Keratinocyte (primary cell): ENCODE data around the gene NIM1K. TPM values are rescaled to one million over a fixed set of nuclear protein-coding genes. Genes with fewer than 3 reads are reported as not detected.

Source experiments
- DNase-seq: peaks from one replicate; pipeline ENCODE4 v3.0.0-alpha.2; 2011; ENCODE audit warnings: low read depth, missing footprints, low spot score
- FAIRE-seq: peaks from 2 replicates; lab custom pipeline; 2011; peaks lifted over from hg19 to GRCh38; lab: Jason Lieb, UNC
- H2AFZ ChIP-seq: 2 replicates; pipeline ENCODE4 v1.6.0; 2012; ENCODE audit warnings: low read length, control low read depth, inconsistent platforms; ENCODE audit not compliant: control insufficient read depth
- H3K27ac ChIP-seq: 2 replicates; pipeline ENCODE4 v1.5.1; 2011; ENCODE audit warnings: low read length; ENCODE audit not compliant: control insufficient read depth, insufficient read depth
- H3K27me3 ChIP-seq: 3 replicates; pipeline ENCODE4 v1.6.0; 2011; ENCODE audit warnings: low read length; ENCODE audit not compliant: control insufficient read depth, insufficient read depth; ENCODE audit errors: extremely low read depth
- H3K36me3 ChIP-seq, 2 experiments: 2 replicates in 1 of 2; 3 replicates in 1 of 2; pipeline ENCODE4 v1.5.1; 2011; ENCODE audit warnings: low read length in 2 of 2, mild to moderate bottlenecking in 1 of 2; ENCODE audit not compliant: control insufficient read depth in 2 of 2, insufficient read depth in 2 of 2; ENCODE audit errors: extremely low read depth in 1 of 2
- H3K4me1 ChIP-seq: 3 replicates; pipeline ENCODE4 v1.5.1; 2011; ENCODE audit warnings: low read length; ENCODE audit not compliant: control insufficient read depth, insufficient read depth; ENCODE audit errors: extremely low read depth
- H3K4me2 ChIP-seq: 3 replicates; pipeline ENCODE4 v1.6.0; 2011; ENCODE audit warnings: low read depth, low read length; ENCODE audit not compliant: control insufficient read depth, insufficient read depth; ENCODE audit errors: extremely low read depth
- H3K4me3 ChIP-seq, 3 experiments: fragments of 200-600 bp in 1 of 3; sonication (generic) in 1 of 3; 2 replicates in 2 of 3; 3 replicates in 1 of 3; pipeline ENCODE4 v1.5.1; 2011 to 2016; ENCODE audit warnings: low read length in 3 of 3, mild to moderate bottlenecking in 3 of 3, control low read depth in 2 of 3, inconsistent platforms in 1 of 3, low read depth in 1 of 3, mixed read lengths in 1 of 3, mixed run types in 1 of 3, moderate library complexity in 1 of 3; ENCODE audit not compliant: control insufficient read depth in 2 of 3, insufficient read depth in 2 of 3; ENCODE audit errors: extremely low read depth in 1 of 3
- H3K79me2 ChIP-seq: 2 replicates; pipeline ENCODE4 v1.6.0; 2012; ENCODE audit warnings: low read length; ENCODE audit not compliant: control insufficient read depth, insufficient read depth
- H3K9ac ChIP-seq: 3 replicates; pipeline ENCODE4 v1.6.0; 2011; ENCODE audit warnings: low read length; ENCODE audit not compliant: control insufficient read depth, insufficient read depth; ENCODE audit errors: extremely low read depth
- H3K9me1 ChIP-seq: 3 replicates; pipeline ENCODE4 v1.6.0; 2011; ENCODE audit warnings: low read length; ENCODE audit not compliant: control insufficient read depth, insufficient read depth; ENCODE audit errors: extremely low read depth
- H3K9me3 ChIP-seq: 2 replicates; pipeline ENCODE4 v1.5.1; 2012; ENCODE audit warnings: low read depth, low read length; ENCODE audit not compliant: control insufficient read depth
- H4K20me1 ChIP-seq: 3 replicates; pipeline ENCODE4 v1.6.0; 2011; ENCODE audit warnings: low read length; ENCODE audit not compliant: control insufficient read depth, insufficient read depth; ENCODE audit errors: extremely low read depth
- EZH2 ChIP-seq: IDR thresholded peaks from one replicate; pipeline ENCODE4 v1.6.1; 2012; ENCODE audit warnings: inconsistent platforms, mild to moderate bottlenecking, low read length, moderate library complexity
- dilution Hi-C: fragments of 300-500 bp; cut with MboI; formaldehyde crosslinking; loops from one replicate; pipeline ENCODE4 v1.7.0; 2020; ENCODE audit warnings: low sequenced_read_pairs; ENCODE audit not compliant: extremely low pct_ligation_motif_present
- polyA plus RNA-seq, 5 experiments: library from polyadenylated mRNA; depleted of rRNA in 3 of 5; stranded (reverse) in 3 of 5; stranded (forward) in 1 of 5; unstranded in 1 of 5; fragments of >200 nt; gene quantifications; 1 replicate in 1 of 5; 2 replicates in 3 of 5; 3 replicates in 1 of 5; pipeline versions ENCODE4 v1.2.1 to v1.2.3, GENCODE V29; 2011 to 2012; ENCODE audit warnings: missing spikeins in 2 of 5, low read depth in 1 of 5, low replicate concordance in 1 of 5
- TF ChIP-seq, protein P1 (sequence below), 3 experiments: IDR thresholded peaks in 1 of 3; conservative IDR thresholded peaks in 1 of 3; optimal IDR thresholded peaks in 1 of 3; 2 replicates in 2 of 3; 3 replicates in 1 of 3; pipeline versions ENCODE3 to v1.5.1; 2011; ENCODE audit warnings: low read length in 3 of 3, mild to moderate bottlenecking in 3 of 3, moderate library complexity in 2 of 3, control low read depth in 1 of 3, inconsistent platforms in 1 of 3; ENCODE audit not compliant: insufficient read depth in 2 of 3; ENCODE audit errors: extremely low read depth in 1 of 3

Gene NIM1K
- polyA plus RNA-seq, 1 donor (not counting 4 experiments of a cell fraction or from before 2014, with no cell fraction given) = 0.07 TPM

DNA sequence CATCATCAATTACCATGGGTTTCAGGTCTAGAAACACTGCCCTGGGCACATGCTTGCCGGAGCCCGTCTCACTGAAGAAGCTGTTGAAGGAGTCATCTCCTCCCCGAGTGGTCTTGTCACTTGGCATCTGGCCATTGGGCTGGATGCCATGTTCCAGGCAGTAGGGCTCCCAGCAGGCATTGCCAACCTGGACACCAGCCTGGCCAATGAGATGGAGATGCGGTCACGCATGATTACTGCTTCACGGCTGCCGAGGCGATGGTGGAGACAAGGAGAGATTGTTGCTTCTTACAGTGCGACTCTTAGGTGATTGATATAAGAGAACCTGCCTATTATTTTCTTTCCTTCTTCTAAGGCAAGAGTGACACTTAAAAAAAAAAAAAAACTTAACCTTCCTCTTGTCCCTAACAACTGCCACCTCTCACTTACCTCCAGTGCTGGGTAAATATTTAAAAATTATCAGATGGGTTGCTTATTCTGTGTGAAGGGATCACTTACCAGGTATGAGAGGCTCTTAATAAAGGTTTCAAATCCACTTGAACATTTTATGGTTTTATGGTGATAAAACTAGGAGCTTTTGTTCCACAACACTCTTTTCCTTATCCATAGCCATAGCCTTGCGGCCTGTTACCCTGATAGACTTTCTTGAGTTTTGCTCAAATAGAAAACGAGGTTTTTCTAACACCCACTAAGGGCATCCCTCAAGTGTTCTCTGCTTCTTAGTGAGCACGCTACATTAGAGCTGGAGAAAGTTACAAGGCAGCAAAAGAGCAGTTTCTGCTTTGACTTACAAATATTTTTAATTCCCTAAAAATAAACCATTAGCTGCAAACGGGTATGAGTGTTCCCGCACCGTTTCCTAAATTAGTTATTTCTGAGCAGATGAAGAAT is 41.2 kb downstream of the NIM1K start:
- no peaks in the 10 kb centered on the region for H3K9me3 ChIP-seq
- no peaks in the 10 kb centered on the region for H3K79me2 ChIP-seq
- dilution Hi-C loops = no loop called here
- FAIRE-seq = no peak
- H3K36me3 ChIP-seq = no peaks in the 10 kb centered on the region
- TF ChIP-seq, protein P1, sequence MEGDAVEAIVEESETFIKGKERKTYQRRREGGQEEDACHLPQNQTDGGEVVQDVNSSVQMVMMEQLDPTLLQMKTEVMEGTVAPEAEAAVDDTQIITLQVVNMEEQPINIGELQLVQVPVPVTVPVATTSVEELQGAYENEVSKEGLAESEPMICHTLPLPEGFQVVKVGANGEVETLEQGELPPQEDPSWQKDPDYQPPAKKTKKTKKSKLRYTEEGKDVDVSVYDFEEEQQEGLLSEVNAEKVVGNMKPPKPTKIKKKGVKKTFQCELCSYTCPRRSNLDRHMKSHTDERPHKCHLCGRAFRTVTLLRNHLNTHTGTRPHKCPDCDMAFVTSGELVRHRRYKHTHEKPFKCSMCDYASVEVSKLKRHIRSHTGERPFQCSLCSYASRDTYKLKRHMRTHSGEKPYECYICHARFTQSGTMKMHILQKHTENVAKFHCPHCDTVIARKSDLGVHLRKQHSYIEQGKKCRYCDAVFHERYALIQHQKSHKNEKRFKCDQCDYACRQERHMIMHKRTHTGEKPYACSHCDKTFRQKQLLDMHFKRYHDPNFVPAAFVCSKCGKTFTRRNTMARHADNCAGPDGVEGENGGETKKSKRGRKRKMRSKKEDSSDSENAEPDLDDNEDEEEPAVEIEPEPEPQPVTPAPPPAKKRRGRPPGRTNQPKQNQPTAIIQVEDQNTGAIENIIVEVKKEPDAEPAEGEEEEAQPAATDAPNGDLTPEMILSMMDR (optimal IDR thresholded peaks at IDR 0.05 in 1 of 3, IDR thresholded peaks at IDR 0.05 in 1 of 3, conservative IDR thresholded peaks at IDR 0.05 in 1 of 3; ENCODE audit: extremely low read depth in 1 of 3, insufficient read depth in 2 of 3, low read length in 3 of 3) = no peak
- no peak for TF ChIP-seq EZH2
- H2AFZ ChIP-seq = no peak overlapping the region
- no peak for DNase-seq
- no peaks in the 10 kb centered on the region for H4K20me1 ChIP-seq
- no peaks in the 10 kb centered on the region for H3K9me1 ChIP-seq
- H3K4me1 ChIP-seq = no peaks in the 10 kb centered on the region
- no peaks in the 10 kb centered on the region for H3K27me3 ChIP-seq
- no peak overlapping the region for H3K9ac ChIP-seq
- H3K4me3 ChIP-seq = no peak overlapping the region
- no peak overlapping the region for H3K27ac ChIP-seq
- no peak overlapping the region for H3K4me2 ChIP-seq

DNA sequence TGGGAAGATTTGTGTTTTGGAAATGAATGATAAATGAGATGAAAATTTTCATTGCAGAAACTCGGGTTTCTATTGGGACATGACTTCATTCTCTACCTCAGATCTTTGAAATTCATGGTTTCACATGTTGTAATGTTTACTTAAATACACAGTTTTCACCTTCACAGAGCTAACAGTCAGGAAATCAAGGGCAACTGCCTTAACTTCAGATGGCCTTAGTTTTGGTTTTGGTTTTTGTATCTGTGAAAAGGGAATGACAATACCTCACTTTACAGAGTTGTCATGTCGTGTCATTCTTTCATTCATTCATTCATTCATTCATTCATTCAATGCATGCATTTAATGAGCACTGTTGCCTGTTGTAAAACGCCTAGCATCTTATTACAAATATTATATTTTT is 41.9 kb downstream of the NIM1K start:
- no peaks in the 10 kb centered on the region for H3K9me3 ChIP-seq
- no peak overlapping the region for H3K27ac ChIP-seq
- H3K4me1 ChIP-seq = no peaks in the 10 kb centered on the region
- dilution Hi-C loops = no loop called here
- H3K4me3 ChIP-seq = no peak overlapping the region
- no peak overlapping the region for H2AFZ ChIP-seq
- no peaks in the 10 kb centered on the region for H3K9me1 ChIP-seq
- H3K27me3 ChIP-seq = no peaks in the 10 kb centered on the region
- H3K79me2 ChIP-seq = no peaks in the 10 kb centered on the region
- TF ChIP-seq EZH2 = no peak
- TF ChIP-seq, protein P1 (optimal IDR thresholded peaks at IDR 0.05 in 1 of 3, IDR thresholded peaks at IDR 0.05 in 1 of 3, conservative IDR thresholded peaks at IDR 0.05 in 1 of 3; ENCODE audit: extremely low read depth in 1 of 3, insufficient read depth in 2 of 3, low read length in 3 of 3) = no peak
- H3K36me3 ChIP-seq = no peaks in the 10 kb centered on the region
- no peaks in the 10 kb centered on the region for H4K20me1 ChIP-seq
- no peak overlapping the region for H3K4me2 ChIP-seq
- FAIRE-seq (no peak), DNase-seq (no peak)
- H3K9ac ChIP-seq = no peak overlapping the region
